ENCODE measurements around the gene SMIM33. TPM values are rescaled to one million over a fixed set of nuclear protein-coding genes. Genes with fewer than 3 reads are reported as not detected.

The SMIM33 gene
- total RNA-seq, 1 donor from 2014 or later: not detected

DNA sequence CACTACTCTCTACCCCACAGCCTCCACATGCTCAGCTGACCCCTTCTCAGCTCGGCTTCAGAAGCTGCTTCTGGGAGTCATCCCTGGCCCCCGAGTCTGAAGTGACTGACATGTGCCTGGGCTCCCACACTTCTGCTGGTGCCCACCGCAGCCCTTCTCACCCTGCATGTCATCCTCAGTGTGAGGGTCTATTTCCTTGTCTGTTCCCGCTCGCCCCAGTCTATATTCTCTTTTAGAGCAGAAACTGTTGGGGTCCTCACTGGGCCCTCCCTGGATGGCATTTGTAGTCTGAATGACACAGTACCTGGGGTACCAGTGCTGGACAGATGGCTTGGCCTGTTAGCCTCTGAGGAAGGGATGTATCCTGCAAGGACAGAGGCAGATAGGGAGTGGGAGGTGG, 13.6 kb upstream of the SMIM33 start:
- H3K4me1 ChIP-seq: peaks cover 10% of the 10 kb centered on the region
- no peak overlapping the region for H3K27ac ChIP-seq
- H3K36me3 ChIP-seq: no peaks in the 10 kb centered on the region
- DNase-seq (ENCODE audit: extremely low spot score in 2 of 2): no peak
- no peak overlapping the region for H3K4me3 ChIP-seq
- intact Hi-C loops (cut with DNase I): no loop called here
- no peaks in the 10 kb centered on the region for H3K9me3 ChIP-seq
- H3K27me3 ChIP-seq: no peaks in the 10 kb centered on the region
- no peak for TF ChIP-seq POLR2AphosphoS5 (IDR thresholded peaks at IDR 0.05; ENCODE audit: insufficient read depth in 1 of 2, low read depth in 1 of 2)
- TF ChIP-seq, protein P1, sequence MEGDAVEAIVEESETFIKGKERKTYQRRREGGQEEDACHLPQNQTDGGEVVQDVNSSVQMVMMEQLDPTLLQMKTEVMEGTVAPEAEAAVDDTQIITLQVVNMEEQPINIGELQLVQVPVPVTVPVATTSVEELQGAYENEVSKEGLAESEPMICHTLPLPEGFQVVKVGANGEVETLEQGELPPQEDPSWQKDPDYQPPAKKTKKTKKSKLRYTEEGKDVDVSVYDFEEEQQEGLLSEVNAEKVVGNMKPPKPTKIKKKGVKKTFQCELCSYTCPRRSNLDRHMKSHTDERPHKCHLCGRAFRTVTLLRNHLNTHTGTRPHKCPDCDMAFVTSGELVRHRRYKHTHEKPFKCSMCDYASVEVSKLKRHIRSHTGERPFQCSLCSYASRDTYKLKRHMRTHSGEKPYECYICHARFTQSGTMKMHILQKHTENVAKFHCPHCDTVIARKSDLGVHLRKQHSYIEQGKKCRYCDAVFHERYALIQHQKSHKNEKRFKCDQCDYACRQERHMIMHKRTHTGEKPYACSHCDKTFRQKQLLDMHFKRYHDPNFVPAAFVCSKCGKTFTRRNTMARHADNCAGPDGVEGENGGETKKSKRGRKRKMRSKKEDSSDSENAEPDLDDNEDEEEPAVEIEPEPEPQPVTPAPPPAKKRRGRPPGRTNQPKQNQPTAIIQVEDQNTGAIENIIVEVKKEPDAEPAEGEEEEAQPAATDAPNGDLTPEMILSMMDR (IDR thresholded peaks at IDR 0.05): no peak
- TF ChIP-seq POLR2A (IDR thresholded peaks at IDR 0.05): no peak

DNA sequence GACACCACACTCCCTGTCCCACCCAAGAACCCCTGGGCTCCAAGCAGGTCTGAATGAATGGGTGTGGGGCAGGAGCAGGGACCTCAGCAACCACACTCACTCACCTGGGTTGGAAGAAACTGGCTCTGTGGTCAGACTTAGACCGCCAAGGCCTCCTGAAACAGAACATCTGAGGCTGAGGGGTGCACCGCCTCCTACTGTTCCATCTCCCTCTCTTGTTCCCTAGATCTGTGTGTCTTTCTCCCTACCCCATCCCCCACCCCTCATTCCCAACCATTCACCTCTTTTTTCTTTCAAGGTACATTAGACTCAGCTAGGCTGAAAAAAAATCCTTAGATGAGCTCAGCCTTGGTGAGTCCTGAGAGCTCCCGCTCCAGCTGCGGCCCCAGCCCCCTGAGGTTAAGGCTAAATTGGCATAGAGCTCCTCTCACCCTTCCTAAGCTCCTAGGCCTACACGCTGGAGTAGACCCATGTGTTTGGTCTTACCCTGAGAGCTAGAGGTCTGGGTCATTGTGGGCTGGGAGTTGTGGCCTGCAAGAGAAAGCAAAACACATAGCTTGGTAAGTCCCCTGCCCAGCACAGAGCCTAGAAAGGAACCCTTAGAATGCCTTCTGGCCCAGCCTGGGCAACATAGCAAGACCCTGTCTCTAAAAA, 13.0 kb upstream of the SMIM33 start:
- DNase-seq (ENCODE audit: extremely low spot score in 2 of 2): no peak
- Histone ChIP-seq H3K4me3 (no peak overlapping the region), H3K27me3 (no peaks in the 10 kb centered on the region), H3K4me1 (peaks cover 10% of the 10 kb centered on the region), H3K36me3 (no peaks in the 10 kb centered on the region), H3K9me3 (no peaks in the 10 kb centered on the region), H3K27ac (no peak overlapping the region)
- intact Hi-C loops (cut with DNase I): no loop called here
- TF ChIP-seq, protein P1 (IDR thresholded peaks at IDR 0.05): no peak
- TF ChIP-seq POLR2AphosphoS5 (IDR thresholded peaks at IDR 0.05; ENCODE audit: insufficient read depth in 1 of 2, low read depth in 1 of 2) (no peak), POLR2A (IDR thresholded peaks at IDR 0.05) (no peak)

DNA sequence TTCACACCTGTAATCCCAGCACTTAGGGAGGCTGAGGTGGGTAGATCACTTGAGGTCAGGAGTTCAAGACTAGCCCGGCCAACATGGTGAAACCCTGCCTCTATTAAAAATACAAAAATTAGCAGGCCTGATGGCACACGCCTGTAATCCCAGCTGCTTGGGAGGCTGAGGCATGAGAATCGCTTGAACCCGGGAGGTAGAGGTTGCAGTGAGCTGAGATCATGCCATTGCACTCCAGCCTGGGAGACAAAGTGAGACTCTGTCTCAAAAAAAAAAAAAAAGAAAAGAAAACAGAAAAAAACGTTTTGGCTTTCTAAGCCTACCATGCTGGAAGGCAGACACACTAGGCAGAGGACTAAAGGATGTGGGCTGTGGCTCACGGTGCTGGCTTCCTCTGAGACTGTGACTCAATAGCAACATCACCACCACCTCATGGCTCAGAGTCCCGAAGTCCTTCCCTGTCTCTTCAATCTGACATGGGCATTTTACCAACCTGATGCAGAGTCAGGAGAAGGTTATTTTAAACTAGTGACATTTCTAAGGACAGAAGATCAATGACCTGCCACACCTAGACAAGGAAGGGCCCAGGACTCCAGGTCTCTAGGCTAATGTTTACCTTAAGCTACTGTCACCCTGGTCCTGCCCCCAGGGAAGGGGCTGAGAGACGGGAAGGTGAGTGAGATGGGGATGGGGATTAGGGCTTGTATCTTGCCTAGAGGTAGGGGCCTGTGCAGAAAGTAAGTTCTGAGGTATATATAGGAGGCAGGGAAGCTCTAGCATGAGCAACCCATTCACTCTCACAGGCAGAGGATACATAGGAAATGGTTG, 12.0 kb upstream of the SMIM33 start:
- intact Hi-C loops (cut with DNase I): no loop called here
- H3K27me3 ChIP-seq: no peaks in the 10 kb centered on the region
- TF ChIP-seq, protein P1 (IDR thresholded peaks at IDR 0.05): no peak
- no peak for TF ChIP-seq POLR2A (IDR thresholded peaks at IDR 0.05)
- TF ChIP-seq POLR2AphosphoS5 (IDR thresholded peaks at IDR 0.05; ENCODE audit: insufficient read depth in 1 of 2, low read depth in 1 of 2): no peak

DNA sequence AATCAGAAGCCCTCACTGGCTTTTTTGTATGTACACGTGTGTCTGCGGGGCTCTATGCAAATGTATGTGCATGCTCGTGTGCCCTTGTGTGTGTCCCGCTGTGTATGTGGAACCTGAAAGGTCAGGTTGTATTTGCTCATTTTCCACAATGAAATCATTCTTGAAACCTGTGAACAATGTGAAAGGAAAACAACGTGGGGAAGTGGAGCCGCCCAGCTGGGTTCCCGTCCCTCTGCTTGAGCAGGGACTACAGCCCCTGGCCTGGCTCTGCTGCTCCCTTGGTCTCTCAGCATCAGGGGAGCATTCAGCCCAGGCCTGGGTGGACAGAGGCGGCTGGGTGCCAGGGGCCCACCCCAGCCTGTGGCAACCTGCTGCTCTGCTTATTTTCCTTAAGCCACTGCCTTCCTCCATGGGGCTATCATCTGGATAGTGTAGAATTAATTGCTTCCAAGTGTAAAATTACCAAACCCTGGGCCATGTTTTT, 11.3 kb upstream of the SMIM33 start:
- Histone ChIP-seq H3K27me3 (no peaks in the 10 kb centered on the region), H3K9me3 (no peaks in the 10 kb centered on the region), H3K4me1 (peaks cover 10% of the 10 kb centered on the region), H3K36me3 (no peaks in the 10 kb centered on the region), H3K27ac (peak overlapping the region; percentile 30), H3K4me3 (no peak overlapping the region)
- no peak for TF ChIP-seq POLR2A (IDR thresholded peaks at IDR 0.05)
- TF ChIP-seq, protein P1 (IDR thresholded peaks at IDR 0.05): no peak
- no peak for TF ChIP-seq POLR2AphosphoS5 (IDR thresholded peaks at IDR 0.05; ENCODE audit: insufficient read depth in 1 of 2, low read depth in 1 of 2)
- no peak for DNase-seq (ENCODE audit: extremely low spot score in 2 of 2)
- intact Hi-C loops (cut with DNase I): no loop called here

More for the DNA sequence above, 12.0 kb upstream of the SMIM33 start:
- H3K9me3 ChIP-seq: no peaks in the 10 kb centered on the region
- peak overlapping the region; percentile 30 for H3K27ac ChIP-seq
- H3K4me3 ChIP-seq: no peak overlapping the region
- H3K4me1 ChIP-seq: peaks cover 10% of the 10 kb centered on the region
- no peak for DNase-seq (ENCODE audit: extremely low spot score in 2 of 2)
- H3K36me3 ChIP-seq: no peaks in the 10 kb centered on the region
